PC-9 (cell line): ENCODE data around the gene FBXO7. TPM values are rescaled to one million over a fixed set of nuclear protein-coding genes. Genes with fewer than 3 reads are reported as not detected.

Source experiments
- BruUV-seq: library from RNA; stranded (reverse); fragments of 400-500 nt; replicated peaks from 2 replicates; lab custom pipeline; 2021; lab: Mats Ljungman, UMichigan
- CTCF ChIA-PET: fragments of 300-600 bp; sonication (Branson Sonifier 250); formaldehyde crosslinking; loops from one replicate; lab custom pipeline; 2022; ENCODE audit warnings: antibody characterized with exemption; lab: Charles Lee
- POLR2A ChIA-PET: fragments of 300-600 bp; sonication (Branson Sonifier 250); formaldehyde crosslinking; loops from one replicate; lab custom pipeline; 2022; ENCODE audit warnings: antibody characterized with exemption; ENCODE audit not compliant: unreplicated experiment; lab: Charles Lee
- DNase-seq, 2 experiments: peaks; one replicate each; pipeline versions ENCODE4 v3.0.0 to v3.0.0-alpha.2; 2015 to 2022; ENCODE audit warnings: mixed read lengths in 1 of 2
- H2AFZ ChIP-seq: fragments of 200-600 bp; sonication (generic); 2 replicates; pipeline ENCODE4 v1.8.1; 2017; ENCODE audit warnings: antibody characterized with exemption
- H3F3A ChIP-seq: fragments of 200-600 bp; sonication (generic); 2 replicates; pipeline ENCODE4 v1.8.1; 2017; ENCODE audit warnings: antibody characterized with exemption, mild to moderate bottlenecking, low read depth; ENCODE audit not compliant: insufficient read depth
- H3K27ac ChIP-seq: fragments of 200-600 bp; sonication (generic); 2 replicates; pipeline ENCODE4 v1.6.1; 2016; ENCODE audit warnings: mixed run types
- H3K27me3 ChIP-seq: fragments of 200-600 bp; sonication (generic); 2 replicates; pipeline ENCODE4 v1.6.1; 2016; ENCODE audit warnings: low read depth, mixed run types; ENCODE audit not compliant: insufficient read depth
- H3K36me3 ChIP-seq: fragments of 200-600 bp; sonication (generic); 2 replicates; pipeline ENCODE4 v1.6.1; 2016; ENCODE audit warnings: low read depth, mixed run types
- H3K4me1 ChIP-seq: fragments of 200-600 bp; sonication (generic); replicated peaks from 2 replicates; pipeline ENCODE4 v1.6.1; 2016; ENCODE audit warnings: mixed run types; ENCODE audit not compliant: insufficient read depth
- H3K4me2 ChIP-seq: fragments of 200-600 bp; sonication (generic); 2 replicates; pipeline ENCODE4 v1.6.1; 2017; ENCODE audit warnings: mixed run types
- H3K4me3 ChIP-seq: fragments of 200-600 bp; sonication (generic); 2 replicates; pipeline ENCODE4 v1.6.1; 2016; ENCODE audit warnings: mixed run types
- H3K79me2 ChIP-seq: fragments of 200-600 bp; sonication (generic); 2 replicates; pipeline ENCODE4 v1.6.1; 2017; ENCODE audit warnings: low read depth, mixed run types
- H3K9me2 ChIP-seq: fragments of 200-600 bp; sonication (generic); 2 replicates; pipeline ENCODE4 v1.8.1; 2017; ENCODE audit warnings: mild to moderate bottlenecking; ENCODE audit not compliant: insufficient read depth
- H3K9me3 ChIP-seq: fragments of 200-600 bp; sonication (generic); 2 replicates; pipeline ENCODE4 v1.8.1; 2016; ENCODE audit warnings: low read depth; ENCODE audit not compliant: insufficient read depth
- H4K20me1 ChIP-seq: fragments of 200-600 bp; sonication (generic); 2 replicates; pipeline ENCODE4 v1.8.1; 2017; ENCODE audit not compliant: insufficient read depth
- EZH2 ChIP-seq: fragments of 200-600 bp; sonication (generic); IDR thresholded peaks from 2 replicates; pipeline ENCODE4 v1.8.0; 2017; ENCODE audit warnings: antibody characterized with exemption, low read depth
- intact Hi-C: fragments of 100-400 bp; cut with micrococcal nuclease; formaldehyde crosslinking; loops from one replicate; pipeline ENCODE4 v1.10.0; 2022; ENCODE audit not compliant: unreplicated experiment
- total RNA-seq: library from RNA; stranded (reverse); gene quantifications from 2 replicates; pipeline ENCODE4 v1.2.3, GENCODE V29; 2021
- TF ChIP-seq, protein P1 (sequence below): fragments of 200-600 bp; sonication (generic); conservative IDR thresholded peaks from 2 replicates; pipeline ENCODE4 v1.6.1; 2017; ENCODE audit warnings: mixed run types, antibody characterized with exemption, mild to moderate bottlenecking, moderate library complexity

The FBXO7 gene
- total RNA-seq, 1 experiment from 2014 or later: 81.9 TPM

DNA sequence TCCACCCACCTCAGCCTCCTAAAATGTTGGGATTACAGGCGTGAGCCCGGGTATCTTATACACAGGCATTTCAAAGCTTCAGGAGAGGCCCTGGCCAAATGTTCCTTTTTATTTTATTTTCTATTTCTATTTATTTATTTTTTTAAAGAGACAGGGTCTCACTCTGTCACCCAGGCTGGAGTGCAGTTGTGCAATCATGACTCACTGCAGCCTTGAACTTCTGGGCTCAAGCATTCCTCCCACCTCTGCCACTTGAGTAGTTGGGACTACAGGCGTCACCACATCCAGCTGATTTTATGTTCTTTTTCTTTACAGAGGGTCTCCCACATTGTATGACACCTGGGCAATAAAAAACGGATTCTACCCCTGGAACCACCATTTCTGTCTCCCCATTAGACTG is 71.2 kb downstream of the FBXO7 start:
- H3K4me1 ChIP-seq: peaks cover 10% of the 10 kb centered on the region
- POLR2A ChIA-PET: no interaction called here
- no peak overlapping the region for H3K27ac ChIP-seq
- intact Hi-C loops: no loop called here
- H3K9me2 ChIP-seq: no peaks in the 10 kb centered on the region
- no peaks in the 10 kb centered on the region for H3K9me3 ChIP-seq
- H2AFZ ChIP-seq: no peak overlapping the region
- no peak overlapping the region for H3K4me2 ChIP-seq
- no peaks in the 10 kb centered on the region for H3K79me2 ChIP-seq
- BruUV-seq: no TSS peak
- H4K20me1 ChIP-seq: no peaks in the 10 kb centered on the region
- H3K27me3 ChIP-seq: no peaks in the 10 kb centered on the region
- CTCF ChIA-PET: no interaction called here
- H3K36me3 ChIP-seq: no peaks in the 10 kb centered on the region
- DNase-seq: peak in 1 of 2 experiments; percentile 30
- peaks cover 5% of the 10 kb centered on the region; the same call in 1 of the 2 replicates for H3F3A ChIP-seq
- H3K4me3 ChIP-seq: no peak overlapping the region
- TF ChIP-seq, protein P1, sequence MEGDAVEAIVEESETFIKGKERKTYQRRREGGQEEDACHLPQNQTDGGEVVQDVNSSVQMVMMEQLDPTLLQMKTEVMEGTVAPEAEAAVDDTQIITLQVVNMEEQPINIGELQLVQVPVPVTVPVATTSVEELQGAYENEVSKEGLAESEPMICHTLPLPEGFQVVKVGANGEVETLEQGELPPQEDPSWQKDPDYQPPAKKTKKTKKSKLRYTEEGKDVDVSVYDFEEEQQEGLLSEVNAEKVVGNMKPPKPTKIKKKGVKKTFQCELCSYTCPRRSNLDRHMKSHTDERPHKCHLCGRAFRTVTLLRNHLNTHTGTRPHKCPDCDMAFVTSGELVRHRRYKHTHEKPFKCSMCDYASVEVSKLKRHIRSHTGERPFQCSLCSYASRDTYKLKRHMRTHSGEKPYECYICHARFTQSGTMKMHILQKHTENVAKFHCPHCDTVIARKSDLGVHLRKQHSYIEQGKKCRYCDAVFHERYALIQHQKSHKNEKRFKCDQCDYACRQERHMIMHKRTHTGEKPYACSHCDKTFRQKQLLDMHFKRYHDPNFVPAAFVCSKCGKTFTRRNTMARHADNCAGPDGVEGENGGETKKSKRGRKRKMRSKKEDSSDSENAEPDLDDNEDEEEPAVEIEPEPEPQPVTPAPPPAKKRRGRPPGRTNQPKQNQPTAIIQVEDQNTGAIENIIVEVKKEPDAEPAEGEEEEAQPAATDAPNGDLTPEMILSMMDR: no peak

DNA sequence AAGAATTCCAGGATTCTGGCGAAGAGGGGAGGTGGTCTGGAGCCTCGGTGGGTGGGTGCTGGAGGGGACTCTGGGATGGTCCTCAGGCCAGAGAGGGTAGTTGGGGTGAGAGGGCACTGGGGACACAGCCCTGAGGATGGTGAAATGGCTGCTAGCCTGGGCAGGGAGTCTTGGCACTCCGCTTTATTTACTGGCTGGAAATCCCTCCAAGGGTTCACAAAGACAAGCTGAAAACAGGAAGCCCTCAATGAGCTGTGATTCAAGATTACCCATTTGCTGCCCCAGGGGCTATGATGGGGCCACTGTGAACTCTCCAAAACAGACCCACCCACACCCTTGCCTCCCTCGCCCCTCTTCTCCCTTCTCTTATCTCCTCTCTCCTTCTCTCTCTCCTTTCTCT is 71.9 kb downstream of the FBXO7 start:
- H3K9me2 ChIP-seq: no peaks in the 10 kb centered on the region
- peak in 1 of 2 experiments; percentile 20 for DNase-seq
- H2AFZ ChIP-seq: no peak overlapping the region

DNA sequence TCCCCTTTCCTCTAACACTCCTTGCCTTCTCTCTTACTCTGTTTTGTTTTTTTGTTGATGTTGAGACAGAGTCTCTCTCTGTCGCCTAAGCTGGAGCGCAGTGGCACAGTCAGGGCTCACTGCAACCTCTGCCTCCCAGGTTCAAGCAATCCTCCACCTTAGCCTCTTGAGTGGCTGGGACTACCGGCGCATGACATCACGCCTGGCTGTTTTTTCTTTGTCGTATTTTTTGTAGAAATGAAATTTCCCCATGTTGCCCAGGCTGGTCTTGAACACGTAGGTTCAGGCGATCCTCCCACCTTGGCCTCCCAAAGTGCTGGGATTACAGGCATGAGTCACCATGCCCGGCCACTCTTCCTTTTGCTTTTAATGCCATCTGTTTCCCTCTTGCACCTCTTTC is 72.3 kb downstream of the FBXO7 start:
- Histone ChIP-seq H3K4me2 (no peak overlapping the region), H3K4me1 (peaks cover 7% of the 10 kb centered on the region; the same call in 1 of the 2 replicates), H3K4me3 (no peak overlapping the region), H3K36me3 (no peaks in the 10 kb centered on the region), H3K9me3 (no peaks in the 10 kb centered on the region), H3K9me2 (no peaks in the 10 kb centered on the region), H4K20me1 (no peaks in the 10 kb centered on the region), H3K27me3 (no peaks in the 10 kb centered on the region), H2AFZ (no peak overlapping the region), H3K79me2 (no peaks in the 10 kb centered on the region), H3K27ac (no peak overlapping the region), H3F3A (no peaks in the 10 kb centered on the region)
- DNase-seq: peak in 1 of 2 experiments; percentile 24
- BruUV-seq: no TSS peak
- ChIA-PET POLR2A (no interaction called here), CTCF (no interaction called here)
- intact Hi-C loops: no loop called here
- no peak for TF ChIP-seq EZH2
- TF ChIP-seq, protein P1: no peak

More for the DNA sequence above, 71.9 kb downstream of the FBXO7 start:
- TF ChIP-seq EZH2: no peak
- TF ChIP-seq, protein P1: no peak
- Histone ChIP-seq H3K4me2 (no peak overlapping the region), H3K9me3 (no peaks in the 10 kb centered on the region), H3F3A (no peaks in the 10 kb centered on the region), H3K4me1 (peaks cover 7% of the 10 kb centered on the region; the same call in 1 of the 2 replicates), H3K4me3 (no peak overlapping the region), H4K20me1 (no peaks in the 10 kb centered on the region), H3K27ac (no peak overlapping the region), H3K79me2 (no peaks in the 10 kb centered on the region), H3K27me3 (no peaks in the 10 kb centered on the region), H3K36me3 (no peaks in the 10 kb centered on the region)
- BruUV-seq: no TSS peak
- POLR2A ChIA-PET: no interaction called here
- CTCF ChIA-PET: no interaction called here
- intact Hi-C loops: no loop called here
